H1 (cell line): Measurements from ENCODE around the gene GNAL. TPM values are rescaled to one million over a fixed set of nuclear protein-coding genes. Genes with fewer than 3 reads are reported as not detected.

Source experiments
- CTCF ChIA-PET: fragments of 300-600 bp; sonication (Branson Sonifier 250); formaldehyde crosslinking; loops from one replicate; lab custom pipeline; 2021; ENCODE audit not compliant: partially characterized antibody; lab: Charles Lee
- POLR2A ChIA-PET: fragments of 300-600 bp; sonication (Branson Sonifier 250); formaldehyde crosslinking; loops from one replicate; lab custom pipeline; 2021; ENCODE audit warnings: inconsistent platforms; ENCODE audit not compliant: partially characterized antibody; lab: Charles Lee
- DNase-seq, 2 experiments: peaks; one replicate each; pipeline versions ENCODE4 v3.0.0 to v3.0.0-alpha.2; 2010 to 2022; ENCODE audit warnings: low spot score in 2 of 2, low read depth in 1 of 2, mixed read lengths in 1 of 2
- FAIRE-seq: peaks from 2 replicates; lab custom pipeline; 2011; peaks lifted over from hg19 to GRCh38; lab: Jason Lieb, UNC
- H2AFZ ChIP-seq: 2 replicates; pipeline ENCODE4 v1.8.1; 2012; ENCODE audit warnings: low read length, inconsistent platforms
- H2AK5ac ChIP-seq: 2 replicates; pipeline ENCODE4 v1.6.1; 2013; ENCODE audit warnings: low read depth, low read length
- H2BK120ac ChIP-seq: replicated peaks from 2 replicates; pipeline ENCODE3; 2013; ENCODE audit warnings: low read depth, low read length, inconsistent platforms
- H2BK12ac ChIP-seq: 2 replicates; pipeline ENCODE4 v1.6.1; 2013; ENCODE audit warnings: low read depth, low read length
- H2BK15ac ChIP-seq: 2 replicates; pipeline ENCODE4 v1.6.1; 2013; ENCODE audit warnings: low read length
- H2BK20ac ChIP-seq: 2 replicates; pipeline ENCODE4 v1.6.1; 2013; ENCODE audit warnings: low read length
- H2BK5ac ChIP-seq: 2 replicates; pipeline ENCODE4 v1.6.1; 2013; ENCODE audit warnings: low read depth, low read length
- H3K14ac ChIP-seq: 2 replicates; pipeline ENCODE4 v1.6.1; 2013; ENCODE audit warnings: inconsistent platforms; ENCODE audit not compliant: insufficient read length
- H3K18ac ChIP-seq: 2 replicates; pipeline ENCODE4 v1.6.1; 2013; ENCODE audit warnings: low read length; ENCODE audit errors: extremely low read depth
- H3K23ac ChIP-seq: 2 replicates; pipeline ENCODE4 v1.6.1; 2013; ENCODE audit warnings: inconsistent platforms; ENCODE audit not compliant: insufficient read length
- H3K23me2 ChIP-seq: 2 replicates; pipeline ENCODE4 v1.6.1; 2013; ENCODE audit warnings: low read depth, low read length
- H3K27ac ChIP-seq: 2 replicates; pipeline ENCODE4 v1.6.1; 2011; ENCODE audit warnings: low read depth, low read length, inconsistent platforms
- H3K27me3 ChIP-seq, 4 experiments: replicated peaks in 1 of 4; 1 replicate in 1 of 4; 2 replicates in 3 of 4; pipeline versions ENCODE4 v1.6.1 to v1.8.1; 2011 to 2013; ENCODE audit warnings: low read length in 3 of 4, mild to moderate bottlenecking in 3 of 4, inconsistent platforms in 2 of 4, mixed read lengths in 2 of 4, moderate library complexity in 1 of 4; ENCODE audit not compliant: control insufficient read depth in 3 of 4, insufficient read depth in 3 of 4; ENCODE audit errors: extremely low read depth in 1 of 4
- H3K36me3 ChIP-seq, 4 experiments: 2 replicates each; pipeline versions ENCODE4 v1.6.1 to v1.8.1; 2011 to 2013; ENCODE audit warnings: mild to moderate bottlenecking in 4 of 4, low read length in 3 of 4, moderate library complexity in 2 of 4, control low read depth in 1 of 4, inconsistent platforms in 1 of 4; ENCODE audit not compliant: insufficient read depth in 4 of 4, control insufficient read depth in 2 of 4
- H3K4ac ChIP-seq: replicated peaks from 2 replicates; pipeline ENCODE3; 2013; ENCODE audit warnings: low read length, low read depth, mixed read lengths, inconsistent platforms; ENCODE audit not compliant: insufficient read length
- H3K4me1 ChIP-seq, 4 experiments: replicated peaks in 1 of 4; 1 replicate in 1 of 4; 2 replicates in 3 of 4; pipeline versions ENCODE4 v1.6.1 to v1.8.1; 2011 to 2013; ENCODE audit warnings: low read length in 3 of 4, inconsistent platforms in 2 of 4, mixed read lengths in 1 of 4; ENCODE audit not compliant: insufficient read depth in 4 of 4, control insufficient read depth in 3 of 4
- H3K4me2 ChIP-seq, 2 experiments: 2 replicates each; pipeline versions ENCODE4 v1.6.1 to v1.8.1; 2011 to 2013; ENCODE audit warnings: low read depth in 2 of 2, low read length in 2 of 2, control low read depth in 1 of 2, inconsistent platforms in 1 of 2, mild to moderate bottlenecking in 1 of 2; ENCODE audit not compliant: insufficient read depth in 1 of 2
- H3K4me3 ChIP-seq, 4 experiments: fragments of 200-600, 300-600 bp in 1 of 4; sonication (generic), shearing (Covaris generic), sonication (Bioruptor Twin) in 1 of 4; 2 replicates each; pipeline versions ENCODE4 v1.5.1 to v1.8.1; 2011 to 2016; ENCODE audit warnings: low read length in 4 of 4, low read depth in 3 of 4, control low read depth in 2 of 4, inconsistent platforms in 2 of 4, mild to moderate bottlenecking in 2 of 4, mixed read lengths in 1 of 4, moderate library complexity in 1 of 4; ENCODE audit not compliant: insufficient read depth in 2 of 4; ENCODE audit errors: extremely low read depth in 1 of 4
- H3K56ac ChIP-seq: replicated peaks from 2 replicates; pipeline ENCODE3; 2013; ENCODE audit warnings: low read depth, mild to moderate bottlenecking, mixed read lengths, low read length, inconsistent platforms; ENCODE audit not compliant: insufficient read length
- H3K79me1 ChIP-seq: 2 replicates; pipeline ENCODE4 v1.6.1; 2013; ENCODE audit warnings: low read depth, low read length, control low read depth
- H3K79me2 ChIP-seq, 2 experiments: 2 replicates each; pipeline versions ENCODE4 v1.6.1 to v1.8.1; 2012 to 2013; ENCODE audit warnings: low read length in 2 of 2, mild to moderate bottlenecking in 2 of 2, inconsistent platforms in 1 of 2; ENCODE audit not compliant: insufficient read depth in 2 of 2, control insufficient read depth in 1 of 2
- H3K9ac ChIP-seq, 4 experiments: replicated peaks in 1 of 4; 1 replicate in 1 of 4; 2 replicates in 3 of 4; pipeline versions ENCODE4 v1.6.1 to v1.8.1; 2011 to 2013; ENCODE audit warnings: low read depth in 3 of 4, low read length in 3 of 4, control low read depth in 2 of 4, mild to moderate bottlenecking in 2 of 4, moderate library complexity in 2 of 4, inconsistent platforms in 1 of 4; ENCODE audit errors: extremely low read depth in 1 of 4
- H3K9me3 ChIP-seq, 2 experiments: 2 replicates each; pipeline versions ENCODE4 v1.6.1 to v1.8.1; 2012 to 2013; ENCODE audit warnings: mild to moderate bottlenecking in 2 of 2, moderate library complexity in 2 of 2, control low read depth in 1 of 2, inconsistent platforms in 1 of 2, low read depth in 1 of 2, low read length in 1 of 2, mixed read lengths in 1 of 2; ENCODE audit not compliant: insufficient read depth in 2 of 2
- H4K20me1 ChIP-seq, 2 experiments: replicated peaks in 1 of 2; 2 replicates each; pipeline versions ENCODE3 to v1.8.1; 2011 to 2013; ENCODE audit warnings: inconsistent platforms in 2 of 2, low read length in 2 of 2, mild to moderate bottlenecking in 1 of 2; ENCODE audit not compliant: insufficient read depth in 2 of 2, control insufficient read depth in 1 of 2
- H4K5ac ChIP-seq: 2 replicates; pipeline ENCODE4 v1.6.1; 2013; ENCODE audit warnings: low read length, low read depth, mixed read lengths, inconsistent platforms; ENCODE audit not compliant: insufficient read length
- H4K8ac ChIP-seq: 2 replicates; pipeline ENCODE4 v1.8.0; 2013; ENCODE audit warnings: mild to moderate bottlenecking, moderate library complexity, low read length, inconsistent platforms; ENCODE audit not compliant: insufficient read depth; ENCODE audit errors: extremely low read depth
- H4K91ac ChIP-seq: replicated peaks from 2 replicates; pipeline ENCODE3; 2013; ENCODE audit warnings: low read length, mixed read lengths, inconsistent platforms; ENCODE audit not compliant: insufficient read length
- BRCA1 ChIP-seq: IDR thresholded peaks from 2 replicates; pipeline ENCODE4 v1.6.1; 2012; ENCODE audit warnings: low read depth, low read length, improper control_type of control experiment
- CBX8 ChIP-seq: fragments of 300-800, 300-1000 bp; sonication (generic); IDR thresholded peaks from 2 replicates; pipeline ENCODE4 v1.7.1; 2016; ENCODE audit warnings: low read depth, low read length, borderline replicate concordance
- EZH2 ChIP-seq: fragments of 200-600 bp; sonication (generic); IDR thresholded peaks from 2 replicates; pipeline ENCODE4 v1.7.1; 2012; ENCODE audit warnings: low read depth, mild to moderate bottlenecking, moderate library complexity, low read length, inconsistent platforms; ENCODE audit not compliant: severe bottlenecking
- KDM1A ChIP-seq: fragments of 200-600, 300-600 bp; sonication (generic); IDR thresholded peaks from 2 replicates; pipeline ENCODE4 v1.7.1; 2016; ENCODE audit warnings: mild to moderate bottlenecking, low read length, borderline replicate concordance
- PHF8 ChIP-seq: fragments of 200-600 bp; sonication (generic); conservative IDR thresholded peaks from 2 replicates; pipeline ENCODE4 v1.7.1; 2012; ENCODE audit warnings: low read depth, mild to moderate bottlenecking, inconsistent platforms, low read length, moderate library complexity
- RXRA ChIP-seq: IDR thresholded peaks from 2 replicates; pipeline ENCODE4 v1.6.1; 2011; ENCODE audit warnings: low read depth, mild to moderate bottlenecking, low read length, moderate library complexity; ENCODE audit not compliant: insufficient read depth
- SRF ChIP-seq: IDR thresholded peaks from 2 replicates; pipeline ENCODE4 v1.6.1; 2011; ENCODE audit warnings: mild to moderate bottlenecking, low read depth, low read length, moderate library complexity
- TAF7 ChIP-seq: optimal IDR thresholded peaks from 2 replicates; pipeline ENCODE3; 2011; ENCODE audit warnings: low read depth, mild to moderate bottlenecking, inconsistent platforms, low read length, moderate library complexity, borderline replicate concordance
- TBP ChIP-seq: IDR thresholded peaks from 2 replicates; pipeline ENCODE4 v1.6.1; 2011; ENCODE audit warnings: low read depth, low read length, improper control_type of control experiment
- TCF12 ChIP-seq: IDR thresholded peaks from 2 replicates; pipeline ENCODE4 v1.6.1; 2011; ENCODE audit warnings: low read depth, mild to moderate bottlenecking, low read length
- TEAD4 ChIP-seq: IDR thresholded peaks from 2 replicates; pipeline ENCODE4 v1.6.1; 2012; ENCODE audit warnings: low read depth, low read length, inconsistent platforms, mixed read lengths
- WGBS, 2 experiments: shearing (Covaris generic) in 1 of 2; methylation state at CpG; one replicate each; pipeline versions ENCODE4 v1.1.6 to v1.1.7; 2013 to 2015; ENCODE audit warnings: low lambda C conversion rate in 2 of 2, mixed read lengths in 2 of 2, inconsistent platforms in 1 of 2, low coverage in 1 of 2, missing lambda C conversion rate in 1 of 2; ENCODE audit not compliant: insufficient replicate concordance in 2 of 2, insufficient coverage in 1 of 2, insufficient read length in 1 of 2; ENCODE audit errors: extremely low coverage in 1 of 2, missing lambda C conversion rate in 1 of 2; 5-methylcytosine and 5-hydroxymethylcytosine counted together
- polyA plus RNA-seq, 7 experiments: library from polyadenylated mRNA; depleted of rRNA in 3 of 7; stranded (reverse) in 5 of 7; unstranded in 2 of 7; fragments of >200 nt in 5 of 7; fragments of 200-250 nt in 2 of 7; gene quantifications; 1 replicate in 5 of 7; 2 replicates in 1 of 7; 4 replicates in 1 of 7; pipeline versions ENCODE4 v1.2.1 to v1.2.3, GENCODE V29; 2011 to 2013; ENCODE audit warnings: missing spikeins in 2 of 7, mixed read lengths in 2 of 7
- total RNA-seq: library from RNA; stranded (reverse); fragmentation: NEBNext Ultra II Directional; extraction: Animal tissue kit (Norgen Biotek cat#: 25700); gene quantifications from 2 replicates; pipeline ENCODE4 v1.2.1, GENCODE V29; 2021

The GNAL gene
- total and polyA plus RNA-seq, 2 of the 8 experiments (the other 6 are each of a cell fraction or from before 2014, with no cell fraction given): 13.2 to 18.3 TPM

GRCh38 chr18:11689669-11690565, 853 bp downstream of the GNAL start:
- Histone ChIP-seq H3K23ac (no peak overlapping the region), H3K56ac (peak overlapping the region; percentile 30), H3K9ac (peak overlapping the region in 3 of 4 experiments; percentile 38 to 55 (median 46); a peak in 3 of 7 replicates), H3K4me2 (peak overlapping the region; percentile 61 to 77), H4K91ac (peak overlapping the region; percentile 74), H3K79me1 (no peaks in the 10 kb centered on the region), H2BK20ac (no peak overlapping the region), H3K27me3 (peaks cover 0 to 11% (median 4%) of the 10 kb centered on the region in 4 experiments; a peak in 3 of 7 replicates), H2BK120ac (no peak overlapping the region), H3K9me3 (no peaks in the 10 kb centered on the region), H3K4me1 (no peaks in the 10 kb centered on the region; a peak in 1 of 7 replicates), H2BK5ac (no peak overlapping the region), H3K4ac (no peak overlapping the region), H4K5ac (no peak overlapping the region), H3K79me2 (no peaks in the 10 kb centered on the region), H3K23me2 (peaks cover 3% of the 10 kb centered on the region; the same call in 1 of the 2 replicates), H3K14ac (no peak overlapping the region), H2AFZ (peak overlapping the region; percentile 94; the same call in 1 of the 2 replicates), H4K8ac (peak overlapping the region; percentile 79), H3K27ac (no peak overlapping the region), H2BK12ac (no peak overlapping the region), H2AK5ac (no peak overlapping the region), H4K20me1 (peaks cover 0 to 2% of the 10 kb centered on the region in 2 experiments), H3K18ac (no peak overlapping the region; the same call in 1 of the 2 replicates), H3K4me3 (peak overlapping the region; percentile 53 to 78 (median 62)), H2BK15ac (no peak overlapping the region), H3K36me3 (no peaks in the 10 kb centered on the region)
- 1% methylated on average over 60 of the region's 72 CpGs; no CpG with 5 or more reads in 1 of the 2 experiments for WGBS, 2 experiments
- DNase-seq: peak in 1 of 2 experiments; percentile 74
- ChIA-PET POLR2A (interaction anchor here (0.7 to 2.6 kb wide), 5 partner anchors 10 to 165 kb away, joined by 3 to 8 read pairs (median 4); no protein-coding TSS in a partner anchor), CTCF (interaction anchor here (0.6 to 3.2 kb wide), 5 partner anchors 34 to 356 kb away, joined by 3 to 16 read pairs (median 3); no protein-coding TSS in a partner anchor)
- no peak for FAIRE-seq
- TF ChIP-seq PHF8 (0 out of 2 replicates have a peak, but pooled peaks have one; percentile 36), TBP (no peak), RXRA (no peak), KDM1A (no peak), EZH2 (no peak), CBX8 (no peak), TCF12 (no peak), TEAD4 (no peak; the same call in 1 of the 2 replicates), TAF7 (no peak), SRF (no peak), BRCA1 (no peak)
